Ishikawa (cell line): Measurements from ENCODE around the gene SLC10A1.

Experiments
- CEBPB ChIP-seq: IDR thresholded peaks from 2 replicates; pipeline ENCODE4 v1.6.1; 2012
- CREB1 ChIP-seq: IDR thresholded peaks from 2 replicates; pipeline ENCODE4 v1.6.1; 2012; ENCODE audit warnings: low read depth
- EGR1 ChIP-seq: IDR thresholded peaks from 2 replicates; pipeline ENCODE4 v1.6.1; 2012
- EP300 ChIP-seq: IDR thresholded peaks from 2 replicates; pipeline ENCODE4 v1.6.1; 2012; ENCODE audit warnings: borderline replicate concordance
- FOXM1 ChIP-seq: IDR thresholded peaks from 2 replicates; pipeline ENCODE4 v1.6.1; 2012; ENCODE audit warnings: low read depth, borderline replicate concordance
- NFIC ChIP-seq: IDR thresholded peaks from 2 replicates; pipeline ENCODE4 v1.6.1; 2012
- RAD21 ChIP-seq: IDR thresholded peaks from 2 replicates; pipeline ENCODE4 v1.6.1; 2012; ENCODE audit warnings: low read depth
- REST ChIP-seq: IDR thresholded peaks from 2 replicates; pipeline ENCODE4 v1.6.1; 2012; ENCODE audit warnings: low read depth, mild to moderate bottlenecking
- TAF1 ChIP-seq: IDR thresholded peaks from 2 replicates; pipeline ENCODE4 v1.6.1; 2012; ENCODE audit warnings: low read depth, mild to moderate bottlenecking
- TCF12 ChIP-seq: IDR thresholded peaks from 2 replicates; pipeline ENCODE4 v1.6.1; 2012; ENCODE audit warnings: low read depth
- TEAD4 ChIP-seq: IDR thresholded peaks from 2 replicates; pipeline ENCODE4 v1.6.1; 2012
- USF1 ChIP-seq: IDR thresholded peaks from 2 replicates; pipeline ENCODE4 v1.6.1; 2012
- YY1 ChIP-seq: IDR thresholded peaks from 2 replicates; pipeline ENCODE4 v1.6.1; 2012; ENCODE audit warnings: low read depth
- ZBTB7A ChIP-seq: IDR thresholded peaks from 2 replicates; pipeline ENCODE4 v1.6.1; 2012; ENCODE audit warnings: low read depth
- TF ChIP-seq, protein P1 (sequence below): IDR thresholded peaks from 2 replicates; pipeline ENCODE4 v1.6.1; 2012

The SLC10A1 gene

GRCh38 chr14:69792887-69793421, 4.1 kb downstream of the SLC10A1 start:
- TF ChIP-seq CREB1 (no peak), REST (no peak), RAD21 (no peak), EGR1 (no peak), YY1 (no peak), TEAD4 (no peak), FOXM1 (no peak), TAF1 (no peak), EP300 (no peak)

DNA sequence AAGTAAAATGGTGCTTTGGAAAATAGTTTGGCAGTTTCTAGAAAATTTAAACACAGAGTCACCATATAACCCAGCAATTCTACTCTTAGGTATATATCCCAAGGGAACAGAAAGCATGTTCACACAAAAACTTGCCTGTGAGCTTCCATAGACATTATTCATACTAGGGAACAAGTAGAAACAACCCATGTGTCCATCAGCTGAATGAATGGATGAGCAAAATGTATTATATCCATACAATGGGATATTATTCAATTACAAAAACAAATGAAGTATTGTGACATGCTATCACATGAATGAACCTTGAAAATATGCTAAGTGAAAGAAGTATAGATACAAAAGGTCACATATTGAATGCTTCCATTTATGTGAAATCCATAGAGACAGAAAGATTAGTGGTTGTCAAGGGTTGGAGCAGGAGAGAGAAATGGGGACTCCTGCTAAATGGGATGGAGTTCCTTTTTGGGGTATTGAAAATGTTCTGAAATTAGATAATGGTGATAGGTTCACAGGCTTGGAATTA, 7.9 kb downstream of the SLC10A1 start:
- TF ChIP-seq, protein P1, sequence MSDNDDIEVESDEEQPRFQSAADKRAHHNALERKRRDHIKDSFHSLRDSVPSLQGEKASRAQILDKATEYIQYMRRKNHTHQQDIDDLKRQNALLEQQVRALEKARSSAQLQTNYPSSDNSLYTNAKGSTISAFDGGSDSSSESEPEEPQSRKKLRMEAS, result no peak
- no peak for TF ChIP-seq TEAD4
- TF ChIP-seq EP300, result no peak
- TF ChIP-seq YY1, result no peak
- TF ChIP-seq NFIC, result no peak
- no peak for TF ChIP-seq FOXM1
- no peak for TF ChIP-seq TCF12
- no peak for TF ChIP-seq RAD21

DNA sequence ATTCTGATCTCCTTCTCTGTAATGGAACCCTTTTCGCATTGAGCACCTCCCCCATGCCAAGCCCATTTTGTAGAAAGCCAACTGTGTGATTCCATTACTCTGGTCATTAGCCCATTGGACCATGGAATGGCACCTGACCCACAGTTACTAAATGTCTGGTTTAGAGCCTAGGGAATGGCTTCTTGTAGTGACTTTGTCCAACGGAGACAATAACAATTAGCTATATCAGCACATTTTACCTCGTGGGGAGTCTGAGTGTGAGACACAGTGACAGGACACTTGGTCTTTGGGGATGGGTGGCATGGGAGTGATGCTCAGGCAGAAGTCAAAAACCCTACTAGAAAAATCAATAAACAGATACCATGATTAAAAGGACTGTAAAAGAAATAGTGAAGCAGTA, 10.4 kb downstream of the SLC10A1 start:
- no peak for TF ChIP-seq ZBTB7A

GRCh38 chr14:69784942-69785341, 12.1 kb downstream of the SLC10A1 start:
- TF ChIP-seq CREB1, result no peak
- TF ChIP-seq USF1, result no peak
- no peak for TF ChIP-seq CEBPB
- TF ChIP-seq, protein P1, result no peak
- TF ChIP-seq REST, result no peak
- no peak for TF ChIP-seq TAF1
- no peak for TF ChIP-seq TCF12
- TF ChIP-seq TEAD4, result no peak
- no peak for TF ChIP-seq RAD21
- TF ChIP-seq FOXM1, result no peak
- TF ChIP-seq YY1, result no peak
- TF ChIP-seq ZBTB7A, result no peak
- no peak for TF ChIP-seq NFIC
- no peak for TF ChIP-seq EGR1
- TF ChIP-seq EP300, result no peak

DNA sequence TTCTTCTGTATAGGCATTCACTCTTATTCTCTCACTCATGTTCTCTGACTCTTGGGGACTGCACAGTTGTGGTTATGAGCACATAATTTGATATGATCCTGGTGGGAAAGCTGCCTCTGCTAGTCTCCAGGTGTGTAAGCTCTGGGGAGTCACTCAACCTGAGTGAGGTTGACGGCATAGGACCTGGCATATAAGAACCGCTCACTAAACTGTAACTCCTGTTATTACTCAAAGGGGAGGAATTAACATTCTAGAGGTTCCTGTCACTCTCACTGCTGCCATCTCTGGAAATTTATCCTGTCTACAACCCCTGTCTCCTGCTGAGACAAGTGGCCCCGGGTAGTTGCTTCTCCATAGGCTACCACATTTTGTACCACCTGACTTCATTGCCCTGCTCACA, 16.1 kb downstream of the SLC10A1 start:
- no peak for TF ChIP-seq CREB1
- no peak for TF ChIP-seq REST
- no peak for TF ChIP-seq YY1
- no peak for TF ChIP-seq EP300
- TF ChIP-seq NFIC, result no peak
- no peak for TF ChIP-seq CEBPB
- TF ChIP-seq EGR1, result no peak
- TF ChIP-seq USF1, result no peak
- no peak for TF ChIP-seq TCF12
- no peak for TF ChIP-seq ZBTB7A
- no peak for TF ChIP-seq FOXM1
- TF ChIP-seq TEAD4, result no peak
- TF ChIP-seq RAD21, result no peak
- TF ChIP-seq, protein P1, result no peak
- no peak for TF ChIP-seq TAF1
